HEK293T (cell line): Measurements from ENCODE around the gene ARTN.

Source experiments
- ARNT ChIP-seq: fragments of 450-650 bp; IDR thresholded peaks from 2 replicates; pipeline ENCODE4 v1.6.1; 2017; ENCODE audit warnings: mild to moderate bottlenecking
- BHLHE40 ChIP-seq: fragments of 450-650 bp; IDR thresholded peaks from 2 replicates; pipeline ENCODE4 v1.6.1; 2016; ENCODE audit warnings: mild to moderate bottlenecking, moderate library complexity, borderline replicate concordance
- CTBP1 ChIP-seq: fragments of 450-650 bp; IDR thresholded peaks from 2 replicates; pipeline ENCODE4 v1.6.1; 2016; ENCODE audit warnings: borderline replicate concordance
- FOXA1 ChIP-seq: fragments of 450-650 bp; IDR thresholded peaks from 2 replicates; pipeline ENCODE4 v1.6.1; 2016; ENCODE audit warnings: mild to moderate bottlenecking
- FOXK2 ChIP-seq: fragments of 450-650 bp; IDR thresholded peaks from 2 replicates; pipeline ENCODE4 v1.6.1; 2016; ENCODE audit warnings: mild to moderate bottlenecking
- FOXM1 ChIP-seq: fragments of 450-650 bp; IDR thresholded peaks from 2 replicates; pipeline ENCODE4 v1.6.1; 2017; ENCODE audit warnings: mild to moderate bottlenecking, borderline replicate concordance
- L3MBTL2 ChIP-seq: fragments of 450-650 bp; conservative IDR thresholded peaks from 2 replicates; pipeline ENCODE4 v1.6.1; 2016; ENCODE audit warnings: mild to moderate bottlenecking
- LEF1 ChIP-seq: fragments of 450-650 bp; IDR thresholded peaks from 2 replicates; pipeline ENCODE4 v1.6.1; 2017; ENCODE audit warnings: mild to moderate bottlenecking, borderline replicate concordance
- NFRKB ChIP-seq: fragments of 450-650 bp; IDR thresholded peaks from 2 replicates; pipeline ENCODE4 v1.6.1; 2016; ENCODE audit warnings: mild to moderate bottlenecking, moderate library complexity
- SP1 ChIP-seq: fragments of 450-650 bp; IDR thresholded peaks from 2 replicates; pipeline ENCODE4 v1.6.1; 2017
- TARDBP ChIP-seq: fragments of 450-650 bp; IDR thresholded peaks from 2 replicates; pipeline ENCODE4 v1.6.1; 2016
- ZNF384 ChIP-seq: fragments of 450-650 bp; IDR thresholded peaks from 2 replicates; pipeline ENCODE4 v1.6.1; 2016
- TF ChIP-seq, protein P1 (sequence below): fragments of 450-650 bp; IDR thresholded peaks from 2 replicates; pipeline ENCODE4 v1.6.1; 2016

DNA sequence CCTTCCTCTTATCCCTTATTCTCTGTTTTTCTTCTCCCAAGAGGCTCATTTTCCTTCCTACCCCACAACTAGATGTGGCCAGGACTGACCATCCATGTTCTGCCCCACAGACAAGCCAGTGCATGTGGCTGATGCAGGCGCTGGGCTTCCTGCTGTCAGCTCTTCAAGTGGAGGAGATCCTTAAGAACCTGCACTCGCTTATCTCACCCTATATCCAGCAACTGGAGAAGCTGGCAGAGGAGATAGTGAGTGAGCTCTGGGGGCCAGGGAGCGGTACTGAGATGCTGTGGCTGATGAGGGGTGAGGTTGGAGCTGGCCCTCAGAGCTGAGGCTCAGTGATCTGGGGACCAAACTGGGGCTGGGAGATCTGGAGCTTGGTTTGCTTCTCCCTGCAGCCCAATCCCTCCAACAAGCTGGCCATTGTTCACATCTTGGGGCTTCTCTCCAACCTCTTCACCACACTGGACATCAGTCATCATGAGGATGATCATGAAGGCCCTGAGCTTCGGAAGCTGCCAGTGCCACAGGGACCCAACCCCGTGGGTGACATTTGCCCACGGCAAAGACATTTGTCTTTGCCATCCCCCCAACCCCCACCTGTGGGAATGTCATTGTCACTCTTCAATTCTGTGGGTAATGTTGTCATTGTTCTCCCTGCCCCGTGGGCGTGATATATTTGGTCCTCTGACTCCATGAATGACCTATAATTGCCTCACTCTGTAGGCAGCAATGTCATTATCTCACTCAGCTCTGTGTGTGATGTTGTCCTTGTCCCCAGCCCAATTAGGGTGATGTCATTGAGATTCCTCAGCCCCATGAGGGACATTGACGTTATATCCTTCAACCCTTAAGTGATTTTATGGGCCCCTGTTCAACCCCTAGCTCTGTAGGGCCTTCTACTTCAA, 25.0 kb downstream of the ARTN start:
- TF ChIP-seq L3MBTL2 (no peak), FOXA1 (no peak), ARNT (no peak), ZNF384 (no peak), NFRKB (no peak), CTBP1 (no peak), FOXM1 (no peak), TARDBP (no peak), BHLHE40 (no peak), LEF1 (no peak), SP1 (no peak), FOXK2 (no peak)
- TF ChIP-seq, protein P1, sequence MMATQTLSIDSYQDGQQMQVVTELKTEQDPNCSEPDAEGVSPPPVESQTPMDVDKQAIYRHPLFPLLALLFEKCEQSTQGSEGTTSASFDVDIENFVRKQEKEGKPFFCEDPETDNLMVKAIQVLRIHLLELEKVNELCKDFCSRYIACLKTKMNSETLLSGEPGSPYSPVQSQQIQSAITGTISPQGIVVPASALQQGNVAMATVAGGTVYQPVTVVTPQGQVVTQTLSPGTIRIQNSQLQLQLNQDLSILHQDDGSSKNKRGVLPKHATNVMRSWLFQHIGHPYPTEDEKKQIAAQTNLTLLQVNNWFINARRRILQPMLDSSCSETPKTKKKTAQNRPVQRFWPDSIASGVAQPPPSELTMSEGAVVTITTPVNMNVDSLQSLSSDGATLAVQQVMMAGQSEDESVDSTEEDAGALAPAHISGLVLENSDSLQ: no peak
